GM21360 (cell line): ENCODE data around the gene TRABD.
A peak's percentile ranks its signal among the peaks of the same experiment; 100 is the strongest.
"Not testable (repeated sequence)": the region's sequence is repeated elsewhere in the genome, so short reads cannot be mapped to it uniquely, and the experiment has no call there.

Source experiments
- ATAC-seq: cut with Tn5 transposase; IDR thresholded peaks from one replicate; pipeline ENCODE4 v1.9.1; 2021; ENCODE audit warnings: mild to moderate bottlenecking, moderate library complexity; ENCODE audit not compliant: unreplicated experiment

TRABD gene

GRCh38 chr22:50185375-50186087 is at the start of gene TRABD:
TRABD (plus strand) TSS chr22:50185913; CDS start chr22:50193061, 7,148 bp downstream.
- ATAC-seq: peak; percentile 46

- ATAC-seq: no peak
These were observed 49.1 kb upstream of the TRABD start for GRCh38 chr22:50136581-50137015.

- not testable (repeated sequence) for ATAC-seq
These were observed 48.4 kb upstream of the TRABD start for GRCh38 chr22:50137277-50137676.

GRCh38 chr22:50138041-50138440 is 47.7 kb upstream of the TRABD start:
- ATAC-seq: no peak

- ATAC-seq: no peak
These were observed 46.7 kb upstream of the TRABD start for GRCh38 chr22:50138988-50139387.

- no peak for ATAC-seq
These were observed 45.8 kb upstream of the TRABD start for GRCh38 chr22:50139843-50140415.

- ATAC-seq: no peak
These were observed 45.1 kb upstream of the TRABD start for GRCh38 chr22:50140615-50141014.

GRCh38 chr22:50141462-50141861 is 44.3 kb upstream of the TRABD start:
- no peak for ATAC-seq

GRCh38 chr22:50141891-50142363 is 43.8 kb upstream of the TRABD start:
- ATAC-seq: no peak

GRCh38 chr22:50143096-50143495 is 42.6 kb upstream of the TRABD start:
- no peak for ATAC-seq

- no peak for ATAC-seq
These were observed 41.6 kb upstream of the TRABD start for GRCh38 chr22:50144005-50144614.

- no peak for ATAC-seq
These were observed 39.8 kb upstream of the TRABD start for GRCh38 chr22:50145721-50146438.

GRCh38 chr22:50146439-50147238 is 39.1 kb upstream of the TRABD start:
- ATAC-seq: no peak

GRCh38 chr22:50147258-50148165 is 38.2 kb upstream of the TRABD start:
- ATAC-seq: not testable (repeated sequence)

GRCh38 chr22:50148166-50148500 is 37.6 kb upstream of the TRABD start:
- no peak for ATAC-seq

GRCh38 chr22:50148991-50149721 is 36.6 kb upstream of the TRABD start:
- ATAC-seq: peak; percentile 49

GRCh38 chr22:50150161-50151129 is 35.3 kb upstream of the TRABD start:
- no peak for ATAC-seq
